Activated gamma-delta T cell treated with Interleukin-2 at 50 U/mL for 16 hours (primary cell): ENCODE measurements around the gene UGT3A1.
"Not testable (repeated sequence)": the region's sequence is repeated elsewhere in the genome, so short reads cannot be mapped to it uniquely, and the experiment has no call there.

Experiments
- DNase-seq: peaks from one replicate; pipeline ENCODE4 v3.0.0-alpha.2; 2020

Gene UGT3A1, protein sequence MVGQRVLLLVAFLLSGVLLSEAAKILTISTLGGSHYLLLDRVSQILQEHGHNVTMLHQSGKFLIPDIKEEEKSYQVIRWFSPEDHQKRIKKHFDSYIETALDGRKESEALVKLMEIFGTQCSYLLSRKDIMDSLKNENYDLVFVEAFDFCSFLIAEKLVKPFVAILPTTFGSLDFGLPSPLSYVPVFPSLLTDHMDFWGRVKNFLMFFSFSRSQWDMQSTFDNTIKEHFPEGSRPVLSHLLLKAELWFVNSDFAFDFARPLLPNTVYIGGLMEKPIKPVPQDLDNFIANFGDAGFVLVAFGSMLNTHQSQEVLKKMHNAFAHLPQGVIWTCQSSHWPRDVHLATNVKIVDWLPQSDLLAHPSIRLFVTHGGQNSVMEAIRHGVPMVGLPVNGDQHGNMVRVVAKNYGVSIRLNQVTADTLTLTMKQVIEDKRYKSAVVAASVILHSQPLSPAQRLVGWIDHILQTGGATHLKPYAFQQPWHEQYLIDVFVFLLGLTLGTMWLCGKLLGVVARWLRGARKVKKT

DNA sequence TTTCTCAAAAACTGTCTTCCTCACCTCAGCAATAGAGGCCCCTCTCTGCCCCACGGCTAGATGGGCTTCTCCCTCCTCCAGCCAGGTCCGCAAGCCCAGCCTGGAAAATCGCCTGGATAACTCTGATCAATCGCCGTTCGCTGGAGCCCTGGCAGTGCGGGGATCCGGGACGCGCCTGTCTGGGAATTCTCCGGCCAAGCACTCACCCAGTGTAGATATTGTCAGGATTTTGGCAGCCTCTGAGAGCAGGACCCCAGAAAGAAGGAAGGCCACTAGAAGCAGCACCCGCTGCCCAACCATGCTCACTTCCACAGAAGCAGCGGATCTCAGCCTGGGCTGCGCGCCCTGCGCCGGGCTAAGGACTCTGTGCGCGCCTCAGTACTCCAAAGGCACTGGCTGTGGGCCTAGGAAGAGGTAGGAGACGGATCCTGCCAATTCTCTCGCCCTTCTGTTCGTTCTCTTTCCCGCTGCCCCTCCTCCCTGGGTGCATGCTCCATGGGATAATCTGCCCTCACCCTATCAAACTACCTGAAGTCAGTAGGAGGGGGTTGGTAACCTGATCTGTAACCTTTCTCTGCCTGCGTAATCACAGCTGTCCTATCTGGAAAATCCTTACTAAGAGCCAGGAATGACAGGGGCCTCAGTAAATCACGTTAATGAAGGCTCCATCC is at the start of gene UGT3A1:
Gene UGT3A1 (minus strand): TSS at position 450 of the 671 bp plus-strand sequence. CDS start 150 bp downstream, at position 300.
- no peak for DNase-seq

DNA sequence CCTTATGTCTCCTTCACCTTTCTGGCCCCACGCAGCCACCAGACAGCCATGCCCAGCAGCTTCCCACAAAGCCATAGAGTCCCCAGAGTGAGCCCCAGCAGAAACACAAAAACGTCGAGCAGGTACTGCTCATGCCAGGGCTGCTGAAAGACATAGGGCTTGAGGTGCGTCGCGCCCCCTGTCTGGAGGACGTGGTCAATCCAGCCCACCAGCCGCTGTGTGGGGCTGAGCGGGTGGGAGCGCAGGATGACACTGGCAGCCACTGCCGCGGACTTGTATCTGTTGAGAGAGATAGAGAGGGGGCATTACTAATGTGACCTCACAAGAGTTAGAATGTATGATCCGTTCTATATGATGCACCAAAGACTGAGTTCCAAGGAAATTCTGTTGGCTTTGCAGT is 44.5 kb upstream of the UGT3A1 start:
- no peak for DNase-seq

DNA sequence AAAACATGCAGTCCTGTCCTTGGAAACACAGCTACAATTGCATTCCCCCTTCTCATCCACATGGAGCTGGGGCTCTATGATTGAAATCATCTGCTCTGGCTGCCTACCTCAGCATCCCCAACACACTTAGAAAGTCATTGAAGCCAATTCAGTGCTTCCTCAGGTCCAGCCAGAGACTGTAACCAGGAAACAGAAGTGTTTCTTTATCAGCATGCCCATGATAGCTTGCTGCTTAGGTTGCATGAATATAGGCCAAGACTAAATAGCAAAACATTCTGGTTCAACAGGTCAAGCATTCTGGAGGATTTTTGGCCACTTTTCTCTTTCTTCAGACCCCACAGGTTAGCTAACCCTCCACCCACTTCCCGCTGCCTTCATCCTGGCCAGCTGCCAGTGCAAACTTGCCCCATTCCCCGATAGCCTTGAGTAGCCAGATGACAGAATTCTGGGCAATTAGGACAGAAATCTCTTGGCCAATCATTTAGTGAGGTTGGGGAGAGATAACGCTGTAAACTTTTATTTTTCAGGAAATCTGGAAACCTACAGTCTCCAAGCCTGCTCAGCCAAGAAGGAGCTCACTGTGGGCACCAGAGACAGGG is 43.4 kb upstream of the UGT3A1 start:
- not testable (repeated sequence) for DNase-seq

DNA sequence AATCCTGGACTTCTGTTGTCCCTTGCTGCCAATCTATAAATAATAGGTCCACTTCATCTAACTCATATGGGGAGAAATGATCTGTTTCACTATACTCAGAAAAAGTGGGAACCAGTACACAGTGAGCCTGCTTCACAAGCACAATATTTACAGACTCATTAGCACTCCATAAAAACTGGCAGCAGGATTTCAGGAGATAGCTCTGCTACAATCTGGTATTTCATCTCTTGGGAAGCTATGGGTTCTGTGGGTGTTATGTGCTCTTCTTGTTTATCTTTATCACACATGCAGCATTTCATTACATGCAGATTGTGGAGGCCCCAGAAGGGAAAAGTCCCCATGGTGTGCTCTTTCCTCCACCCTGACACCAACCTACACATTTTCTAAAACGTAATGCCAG is 42.3 kb upstream of the UGT3A1 start:
- DNase-seq, result no peak

DNA sequence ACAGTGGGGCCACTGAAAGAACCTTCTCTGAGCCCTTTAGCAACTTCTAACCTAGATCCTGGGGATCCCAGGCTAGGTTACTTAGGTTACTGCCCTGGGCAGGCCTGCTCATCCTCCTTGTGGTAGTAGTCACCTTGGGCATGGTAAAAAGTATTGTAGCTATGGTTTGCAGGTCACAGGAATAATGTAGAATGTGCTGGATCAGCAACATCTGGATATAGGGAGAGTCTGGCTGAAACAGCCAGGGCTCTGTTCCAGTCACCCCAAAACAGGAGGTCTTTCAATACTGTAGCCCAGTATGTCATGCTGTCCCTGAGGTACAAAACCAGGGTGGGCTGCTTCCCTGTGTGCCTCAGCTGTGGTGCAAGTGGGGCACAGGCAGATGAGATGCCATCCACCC is 41.9 kb upstream of the UGT3A1 start:
- DNase-seq, result no peak

DNA sequence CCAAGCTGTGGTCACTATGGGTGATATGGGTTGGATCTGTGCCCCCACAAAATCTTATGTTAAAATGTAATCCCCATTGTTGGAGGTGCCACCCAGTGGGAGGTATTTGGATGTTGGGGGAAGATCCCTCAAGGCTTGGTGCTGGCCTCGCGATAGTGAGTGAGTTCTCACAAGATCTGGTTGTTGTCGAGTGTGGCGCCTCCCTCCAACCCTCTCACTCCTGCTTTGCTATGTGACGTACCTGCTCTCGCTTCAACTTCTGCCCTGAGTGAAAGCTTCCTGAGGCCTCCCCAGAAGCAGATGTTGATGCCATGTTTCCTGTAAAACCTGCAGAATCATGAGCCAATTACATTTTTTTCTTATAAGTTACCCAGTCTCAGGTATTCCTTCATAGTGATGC is 40.0 kb upstream of the UGT3A1 start:
- DNase-seq, result no peak

DNA sequence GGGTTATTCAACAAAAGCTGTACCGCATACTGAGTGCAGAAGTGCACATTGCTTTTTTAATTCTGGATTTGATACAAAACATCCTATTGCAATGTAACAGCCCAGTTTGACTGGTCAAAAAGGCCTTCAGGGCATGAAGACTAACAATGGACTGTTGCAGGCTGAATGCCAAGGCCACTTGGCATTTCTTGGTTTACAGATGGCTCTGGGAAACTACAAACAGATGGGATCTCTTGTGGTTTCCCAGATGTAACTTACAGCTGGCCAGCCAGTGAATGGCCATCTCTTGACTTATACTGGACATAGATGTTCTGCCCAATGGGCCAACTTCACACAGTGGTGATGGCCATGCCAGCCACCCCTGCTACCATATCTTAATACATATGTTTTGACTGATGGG is 38.7 kb upstream of the UGT3A1 start:
- DNase-seq, result no peak

DNA sequence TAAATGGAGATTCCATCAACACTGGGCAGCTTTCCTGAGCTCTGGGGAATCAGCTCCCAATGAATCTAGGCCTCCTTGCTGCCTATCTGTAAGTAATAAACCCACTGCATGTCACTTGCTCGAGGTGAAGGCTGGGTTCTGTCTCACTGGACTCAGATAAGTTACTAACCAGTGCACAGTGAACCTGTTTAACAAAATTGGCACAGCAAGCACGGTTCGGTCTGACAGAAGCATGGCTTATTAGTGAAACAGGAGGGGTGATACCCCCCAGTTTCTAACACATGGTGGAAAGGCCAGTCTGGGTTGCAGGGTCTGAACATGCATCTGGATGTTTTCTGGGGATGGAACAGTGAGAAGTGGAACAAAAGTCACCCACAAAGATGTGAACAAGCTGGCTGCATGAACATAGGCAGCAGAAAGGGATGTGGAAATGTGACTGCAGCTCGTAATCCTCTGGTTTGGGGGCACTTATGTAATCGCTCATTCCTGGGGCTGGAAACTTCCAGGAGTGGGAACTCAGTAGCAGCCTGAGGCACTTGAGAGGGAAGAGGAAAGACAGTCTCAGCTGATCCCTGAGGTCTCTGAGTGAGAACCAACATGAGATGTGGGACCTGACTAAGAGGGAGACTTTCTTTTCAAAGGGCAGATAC is 37.8 kb upstream of the UGT3A1 start:
- no peak for DNase-seq

DNA sequence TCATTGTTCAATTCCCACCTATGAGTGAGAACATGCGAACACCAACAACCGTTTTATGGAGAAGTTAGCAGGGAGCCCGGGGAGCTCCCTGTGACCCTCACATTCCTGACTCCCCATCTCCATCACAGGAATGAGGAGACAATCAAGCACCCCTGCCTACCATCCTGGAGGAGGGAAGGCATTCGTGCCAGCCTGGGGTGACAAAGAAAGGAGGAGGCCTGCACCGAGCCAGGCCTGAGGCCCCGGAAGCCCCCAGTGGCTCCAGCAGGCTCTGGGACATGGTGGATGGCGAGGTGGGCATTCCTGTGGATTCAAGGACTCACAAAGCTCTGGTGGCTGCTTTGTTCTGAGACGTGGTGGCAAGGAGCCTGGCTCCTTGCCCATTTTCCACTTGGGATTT is 36.5 kb upstream of the UGT3A1 start:
- no peak for DNase-seq

DNA sequence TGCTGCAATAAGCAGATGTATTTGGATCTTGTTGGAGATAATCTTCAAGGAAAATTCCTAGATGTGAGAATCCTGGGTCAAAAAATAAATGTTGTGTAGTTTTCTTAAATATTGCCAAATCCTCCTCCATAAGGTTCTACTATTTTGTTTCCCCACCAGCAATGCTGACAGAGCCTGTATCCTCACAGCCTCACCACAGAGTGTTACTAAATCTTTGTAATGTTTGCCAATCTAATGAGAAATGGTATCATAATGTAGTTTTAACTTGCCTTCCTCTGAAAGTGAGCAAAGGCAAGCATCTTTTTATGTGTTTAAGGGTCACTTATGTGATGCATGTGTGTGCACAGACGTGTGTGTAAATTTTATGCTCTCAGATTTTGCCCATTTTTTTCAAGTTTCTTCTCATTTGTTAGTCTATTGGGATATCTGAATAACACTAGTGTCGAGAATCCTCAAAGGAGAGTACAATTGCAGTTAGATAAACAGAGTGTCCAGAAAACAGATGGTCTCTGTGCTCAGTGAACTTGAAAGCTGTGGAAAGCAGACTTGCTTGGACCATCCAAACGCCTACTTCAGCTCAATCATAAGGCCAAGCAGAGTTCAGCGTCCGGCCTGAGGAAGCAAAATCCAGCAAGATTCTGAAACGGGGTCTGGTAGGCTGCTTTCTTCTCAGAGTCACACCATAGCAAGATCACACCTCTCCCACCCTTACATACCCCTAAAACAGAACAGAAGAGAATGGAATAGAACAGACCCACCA is 35.7 kb upstream of the UGT3A1 start:
- no peak for DNase-seq

DNA sequence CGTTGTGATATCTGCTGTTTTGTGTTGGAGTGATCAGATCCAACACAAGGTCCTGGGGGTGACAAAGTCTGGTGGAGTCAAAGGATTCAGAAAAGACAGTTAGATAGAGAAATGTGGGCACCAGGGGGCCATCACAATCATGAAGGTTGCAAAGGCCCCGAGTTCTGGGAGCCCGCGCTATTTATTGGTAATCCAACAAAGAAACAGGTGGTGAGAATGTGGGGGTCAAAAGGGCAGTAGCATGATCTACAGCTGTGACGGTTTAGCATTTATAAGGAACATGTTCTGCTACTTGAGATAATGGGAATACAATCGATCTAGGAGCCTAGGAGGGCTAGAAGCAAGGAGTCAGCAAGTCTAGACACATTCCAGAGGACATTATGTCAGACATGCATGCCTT is 31.1 kb upstream of the UGT3A1 start:
- DNase-seq, result not testable (repeated sequence)

DNA sequence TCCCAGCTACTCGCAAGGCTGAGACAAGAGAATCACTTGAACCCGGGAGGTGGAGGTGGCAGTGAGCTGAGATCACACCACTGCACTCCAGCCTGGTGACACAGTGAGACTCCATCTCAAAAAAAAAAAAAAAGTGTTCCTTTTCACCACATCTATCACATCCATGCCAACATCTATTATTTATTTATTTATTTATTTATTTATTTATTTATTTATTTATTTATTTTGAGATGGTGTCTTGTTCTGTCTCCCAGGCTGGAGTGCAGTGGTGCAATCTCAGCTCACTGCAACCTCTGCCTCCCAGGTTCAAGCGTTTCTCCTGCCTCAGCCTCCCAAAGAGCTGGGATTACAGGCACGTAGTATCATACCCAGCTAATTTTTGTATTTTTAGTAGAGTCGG is 28.4 kb upstream of the UGT3A1 start:
- DNase-seq, result not testable (repeated sequence)

DNA sequence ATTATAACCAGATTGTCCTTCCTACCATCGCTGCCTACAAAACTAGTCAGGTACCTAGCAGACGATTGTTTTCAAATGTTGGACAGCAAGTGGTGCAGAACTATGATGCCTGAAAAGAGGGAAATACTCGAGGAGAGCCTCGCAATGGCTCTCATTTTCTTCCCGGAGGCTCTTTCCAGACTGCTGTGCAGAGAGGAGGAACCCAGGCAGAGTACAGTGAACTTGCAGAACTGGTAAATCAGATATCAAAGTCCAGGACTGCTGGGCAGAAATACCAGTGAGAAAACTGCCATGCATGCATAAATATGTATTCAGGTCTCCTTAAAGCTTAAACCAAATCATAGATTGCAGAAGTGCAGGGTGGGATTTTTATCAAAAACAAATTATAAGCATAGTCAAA is 26.4 kb upstream of the UGT3A1 start:
- no peak for DNase-seq

DNA sequence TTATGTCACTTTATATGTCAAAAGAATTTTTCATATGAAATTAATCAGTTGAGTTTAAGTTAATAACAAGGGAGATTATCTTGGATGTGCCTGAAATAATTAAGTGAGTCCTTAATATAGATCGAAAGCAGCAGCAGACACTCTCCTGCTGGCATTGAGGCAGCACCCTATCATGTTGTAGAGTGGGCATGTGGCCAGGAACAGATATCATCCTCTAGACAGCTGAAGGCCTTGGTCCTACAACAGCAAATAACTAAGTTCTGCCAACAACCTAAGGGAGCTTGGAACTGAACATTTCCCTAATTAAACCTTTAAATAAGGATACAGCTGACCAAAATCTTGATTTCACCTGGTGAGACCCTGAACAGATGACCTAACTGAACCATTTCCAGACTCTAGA is 25.8 kb upstream of the UGT3A1 start:
- DNase-seq, result no peak

DNA sequence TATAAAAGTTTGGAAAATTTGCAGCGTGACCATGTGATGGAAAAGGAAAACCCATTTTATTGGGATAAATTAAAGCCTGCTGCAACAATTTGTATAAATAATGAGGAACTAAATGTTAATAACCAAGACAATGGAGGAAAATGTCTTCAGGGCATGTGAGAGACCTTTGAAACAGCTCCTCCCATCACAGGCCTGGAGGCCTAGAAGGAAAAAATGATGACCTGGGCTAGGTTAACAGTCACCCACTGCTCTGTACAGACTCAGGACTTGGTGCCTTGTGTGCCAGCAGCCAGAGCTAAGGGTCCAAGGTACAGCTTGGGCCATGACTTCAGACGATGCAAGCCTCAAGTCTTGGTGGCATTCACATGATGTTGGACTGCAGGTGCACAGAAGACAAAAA is 22.0 kb upstream of the UGT3A1 start:
- no peak for DNase-seq

DNA sequence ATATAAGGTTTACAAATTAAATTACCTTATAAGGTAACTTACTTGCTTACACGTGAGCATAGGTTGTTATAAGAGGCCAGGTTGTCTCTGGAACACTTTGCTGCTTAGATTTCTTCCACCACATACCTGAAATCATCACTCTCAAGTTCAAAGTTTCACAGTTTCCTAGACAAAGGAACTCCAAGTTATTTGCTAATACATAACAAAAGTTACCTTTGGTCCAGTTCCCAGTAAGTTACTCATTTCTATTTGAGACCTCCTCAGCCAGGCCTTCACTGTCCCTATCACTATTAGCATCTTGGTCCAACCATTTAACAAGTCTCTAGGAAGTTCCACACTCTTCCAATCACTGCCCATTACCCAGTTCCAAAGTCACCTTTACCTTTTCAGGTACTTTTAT is 18.5 kb upstream of the UGT3A1 start:
- DNase-seq, result no peak

DNA sequence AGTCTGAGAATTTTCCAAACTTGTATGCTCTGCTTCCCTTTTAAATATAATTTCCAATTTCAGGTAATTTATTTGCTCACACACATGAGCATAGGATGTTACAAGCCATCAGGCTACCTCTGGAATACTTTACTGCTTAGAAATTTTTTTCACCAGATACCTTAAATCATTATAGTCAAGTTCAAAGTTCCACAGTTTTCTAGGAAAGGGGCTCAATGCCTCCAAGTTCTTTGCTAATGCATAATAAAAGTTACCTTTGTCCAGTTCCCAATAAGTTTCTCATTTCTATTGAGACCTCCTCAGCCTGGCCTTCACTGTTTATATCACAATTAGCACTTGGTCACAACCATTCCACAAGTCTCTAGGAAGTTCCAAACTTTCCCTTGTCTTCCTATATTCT is 16.2 kb upstream of the UGT3A1 start:
- no peak for DNase-seq

DNA sequence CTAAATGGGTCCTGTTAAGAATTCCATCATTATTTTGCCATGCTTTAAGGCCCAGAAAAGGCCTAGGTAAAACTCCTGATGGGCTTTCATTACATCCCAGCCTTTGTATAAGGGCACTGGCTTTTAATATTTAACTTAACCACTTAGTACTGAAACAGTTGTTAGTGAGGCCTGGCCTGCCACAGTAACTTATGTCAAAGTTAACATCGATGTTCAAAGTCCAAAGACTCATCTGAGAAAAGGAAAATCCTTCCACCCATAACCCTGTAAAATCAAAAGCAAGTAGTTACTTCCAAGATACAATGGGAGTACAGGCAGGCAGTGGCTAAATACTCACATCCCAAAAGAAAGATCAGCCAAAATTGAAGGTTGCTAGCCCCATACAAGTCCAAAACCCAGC is 15.0 kb upstream of the UGT3A1 start:
- DNase-seq, result no peak

DNA sequence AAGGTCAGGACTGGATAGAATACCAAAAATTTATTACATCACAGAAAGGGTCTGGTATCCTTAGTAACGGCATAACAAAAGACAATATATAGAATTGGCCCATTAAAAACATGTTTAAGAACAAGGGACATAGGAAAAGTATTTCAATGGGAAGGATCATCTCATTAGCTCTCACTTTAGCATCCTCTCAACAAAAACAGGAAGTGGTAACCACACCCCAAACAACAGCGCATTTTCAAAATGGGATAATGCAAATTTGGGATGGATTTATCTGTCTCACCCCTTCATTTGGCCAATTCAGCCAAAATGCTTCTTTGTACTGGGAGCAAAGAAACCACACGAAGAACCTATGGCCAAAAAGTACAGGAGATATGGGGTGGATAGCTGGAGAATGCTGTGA is 9.8 kb upstream of the UGT3A1 start:
- DNase-seq, result no peak

DNA sequence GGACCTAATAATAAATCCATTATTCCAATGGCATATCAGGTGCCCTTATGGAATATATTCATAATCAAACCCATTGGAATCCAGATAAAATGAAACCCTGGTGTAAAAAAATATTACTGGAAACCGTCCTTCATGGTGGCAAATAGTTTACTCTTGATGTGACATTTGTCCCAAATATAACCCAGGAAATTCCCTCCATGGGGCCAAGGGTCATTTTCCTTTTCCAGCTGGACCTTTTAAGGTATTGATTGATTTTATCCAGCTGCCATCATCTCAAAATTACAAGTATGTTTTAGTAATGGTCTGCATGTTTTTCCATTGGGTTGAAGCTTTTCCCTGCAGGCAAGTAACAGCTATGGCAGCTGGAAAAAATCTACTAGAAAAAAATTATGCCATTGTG is 8.4 kb upstream of the UGT3A1 start:
- no peak for DNase-seq

DNA sequence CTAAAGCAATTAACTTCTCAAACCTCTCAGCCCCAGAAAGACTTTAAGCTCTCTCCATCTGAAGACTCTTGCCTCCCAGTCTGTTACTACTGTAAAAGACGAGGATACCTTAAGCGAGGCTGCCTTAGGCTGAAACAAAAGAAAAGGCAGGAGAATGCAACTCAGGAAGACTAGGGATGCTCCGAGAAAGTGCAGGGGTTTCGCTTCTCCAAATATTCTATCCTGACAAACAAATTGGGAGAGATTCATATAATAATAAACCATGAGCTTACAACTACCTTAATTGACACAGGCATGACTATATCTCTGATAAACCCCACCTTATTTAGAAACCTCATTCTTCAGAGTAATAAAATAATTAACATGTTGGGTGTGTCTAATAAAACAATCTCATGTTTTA is 4.9 kb upstream of the UGT3A1 start:
- no peak for DNase-seq

DNA sequence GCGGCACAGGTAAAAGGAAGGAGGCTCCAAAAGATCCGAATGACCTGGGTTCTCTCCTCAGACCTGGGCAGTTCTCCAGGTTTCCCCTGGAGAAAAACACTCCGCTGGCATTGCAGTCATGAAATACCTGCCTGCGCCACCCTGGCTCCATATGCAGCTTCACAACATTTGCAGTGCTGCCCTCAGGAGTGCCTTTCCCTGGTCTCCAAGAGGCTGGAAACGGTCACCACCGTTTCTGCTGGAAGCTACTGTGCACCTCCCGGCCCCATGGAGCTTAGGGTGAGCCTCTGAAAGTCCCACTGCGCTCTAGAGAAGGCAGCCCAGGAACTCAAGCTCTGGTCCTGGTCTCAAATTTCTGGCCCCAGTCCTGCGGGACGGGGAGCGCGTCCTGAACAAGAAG is 670 bp downstream of the UGT3A1 start:
- DNase-seq, result no peak

DNA sequence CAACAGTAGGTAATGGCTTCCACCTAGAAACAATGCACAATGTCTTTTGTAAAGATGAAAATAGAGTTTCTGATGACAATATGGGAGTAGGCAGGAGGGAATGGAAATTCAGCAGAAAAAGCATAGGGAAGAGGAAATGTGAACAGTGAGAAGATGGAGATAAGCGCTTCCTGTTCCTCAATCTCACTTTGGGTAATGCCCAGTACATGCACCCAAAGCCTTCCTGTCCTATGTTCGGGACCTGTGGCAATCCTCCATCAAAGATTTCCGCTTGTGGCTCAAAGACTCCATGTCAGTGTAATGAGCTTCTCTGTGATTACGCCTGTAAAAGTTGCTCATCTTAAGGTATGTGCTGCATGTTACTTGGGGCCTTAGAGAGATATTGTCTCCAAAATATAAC is 2.7 kb downstream of the UGT3A1 start:
- DNase-seq, result no peak
